Gastrocnemius medialis (tissue), 4 donors: ENCODE measurements around the gene ZSWIM4.

ENCODE experiments used
- POLR2A ChIP-seq, 2 donors: fragments of 450-650 bp; IDR thresholded peaks; one replicate each; pipeline ENCODE4 v1.6.1; 2017; ENCODE audit warnings: antibody characterized with exemption in 2 of 2, mild to moderate bottlenecking in 2 of 2, moderate library complexity in 2 of 2
- TF ChIP-seq, protein P1 (sequence below), 5 experiments: fragments of 450-650 bp in 3 of 5; fragments of 200-600 bp in 2 of 5; sonication (generic) in 2 of 5; IDR thresholded peaks in 4 of 5; conservative IDR thresholded peaks in 1 of 5; 1 replicate in 4 of 5; 2 replicates in 1 of 5; pipeline ENCODE4 v1.5.1; 2016 to 2019; ENCODE audit warnings: antibody characterized with exemption in 5 of 5, mild to moderate bottlenecking in 3 of 5, moderate library complexity in 3 of 5

DNA sequence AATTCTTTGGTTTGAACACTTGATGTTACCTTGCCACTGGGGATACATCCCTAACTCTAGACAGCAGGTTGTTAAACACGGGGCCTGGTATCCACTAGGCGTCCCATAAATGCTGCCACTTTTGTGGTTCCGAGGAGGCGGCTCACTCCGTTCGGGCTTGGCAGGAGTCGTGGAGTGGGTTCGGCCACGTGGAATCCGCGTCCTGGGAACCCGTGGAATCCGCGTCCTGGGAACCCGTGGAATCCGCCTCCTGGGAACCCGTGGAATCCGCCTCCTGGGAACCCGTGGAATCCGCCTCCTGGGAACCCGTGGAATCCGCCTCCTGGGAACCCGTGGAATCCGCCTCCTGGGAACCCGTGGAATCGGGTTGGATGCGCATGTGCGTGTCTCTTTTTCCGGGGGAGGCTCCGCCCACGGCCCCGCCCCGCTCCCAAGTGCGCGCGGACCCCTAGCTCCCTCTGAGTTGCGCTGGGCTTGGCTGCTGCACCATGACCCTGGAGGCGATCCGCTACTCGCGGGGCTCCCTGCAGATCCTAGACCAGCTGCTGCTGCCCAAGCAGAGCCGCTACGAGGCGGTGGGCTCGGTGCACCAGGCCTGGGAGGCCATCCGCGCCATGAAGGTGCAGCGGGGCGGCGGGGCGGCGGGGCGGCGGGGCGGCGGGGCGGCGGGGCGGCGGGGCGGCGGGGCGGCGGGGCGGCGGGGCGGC is 31.0 kb upstream of the ZSWIM4 start, which contains the start of gene MRI1:
- no peak for TF ChIP-seq POLR2A (IDR thresholded peaks at IDR 0.05)
- TF ChIP-seq, protein P1, sequence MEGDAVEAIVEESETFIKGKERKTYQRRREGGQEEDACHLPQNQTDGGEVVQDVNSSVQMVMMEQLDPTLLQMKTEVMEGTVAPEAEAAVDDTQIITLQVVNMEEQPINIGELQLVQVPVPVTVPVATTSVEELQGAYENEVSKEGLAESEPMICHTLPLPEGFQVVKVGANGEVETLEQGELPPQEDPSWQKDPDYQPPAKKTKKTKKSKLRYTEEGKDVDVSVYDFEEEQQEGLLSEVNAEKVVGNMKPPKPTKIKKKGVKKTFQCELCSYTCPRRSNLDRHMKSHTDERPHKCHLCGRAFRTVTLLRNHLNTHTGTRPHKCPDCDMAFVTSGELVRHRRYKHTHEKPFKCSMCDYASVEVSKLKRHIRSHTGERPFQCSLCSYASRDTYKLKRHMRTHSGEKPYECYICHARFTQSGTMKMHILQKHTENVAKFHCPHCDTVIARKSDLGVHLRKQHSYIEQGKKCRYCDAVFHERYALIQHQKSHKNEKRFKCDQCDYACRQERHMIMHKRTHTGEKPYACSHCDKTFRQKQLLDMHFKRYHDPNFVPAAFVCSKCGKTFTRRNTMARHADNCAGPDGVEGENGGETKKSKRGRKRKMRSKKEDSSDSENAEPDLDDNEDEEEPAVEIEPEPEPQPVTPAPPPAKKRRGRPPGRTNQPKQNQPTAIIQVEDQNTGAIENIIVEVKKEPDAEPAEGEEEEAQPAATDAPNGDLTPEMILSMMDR (IDR thresholded peaks at IDR 0.05 in 4 of 5, conservative IDR thresholded peaks at IDR 0.05 in 1 of 5) = no peak
